CD4-positive, alpha-beta T cell treated with Interleukin-15 for 1 hour (primary cell): Measurements from ENCODE around the gene KDM3B.
"Not testable (repeated sequence)": the region's sequence is repeated elsewhere in the genome, so short reads cannot be mapped to it uniquely, and the experiment has no call there.

ENCODE experiments used
- DNase-seq: peaks from one replicate; pipeline ENCODE4 v3.0.0-alpha.2; 2020

Gene KDM3B

DNA sequence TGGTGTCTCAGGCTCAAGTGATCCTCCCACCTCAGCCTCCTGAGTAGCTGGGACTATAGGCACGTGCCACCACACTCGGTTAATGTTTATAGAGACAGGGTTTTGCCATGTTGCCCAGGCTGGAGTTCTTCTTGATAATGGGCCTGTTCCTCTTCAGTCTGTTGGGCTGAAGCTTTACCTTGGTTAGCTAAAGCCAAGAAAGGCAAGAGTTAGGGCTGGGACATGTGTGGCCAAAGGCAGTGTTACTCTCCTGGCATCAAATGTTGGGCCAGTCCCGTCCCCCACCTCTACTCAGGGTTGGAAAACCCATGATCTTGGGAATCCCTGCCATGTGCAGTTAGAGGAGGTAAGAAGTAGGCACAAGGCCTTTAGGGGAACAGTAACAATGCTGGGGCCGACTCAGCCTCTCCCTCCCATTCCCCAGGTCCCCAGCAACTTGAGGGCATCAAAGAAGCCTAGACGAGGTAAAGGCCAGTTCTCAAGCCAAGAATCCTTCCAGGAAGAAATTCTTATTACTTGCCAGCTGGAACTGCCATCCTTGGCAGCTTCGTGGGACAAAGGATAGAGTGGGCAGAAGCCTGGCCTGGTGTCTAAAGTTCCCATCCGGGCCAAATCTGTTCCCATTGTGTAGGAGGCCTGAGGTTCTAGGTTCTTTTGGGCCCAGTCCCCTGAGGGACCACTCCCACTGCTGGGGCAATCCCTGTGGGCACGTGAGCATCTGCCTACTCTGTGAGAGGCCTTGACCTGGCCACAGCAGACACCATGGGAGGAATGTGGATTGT, 117.2 kb downstream of the KDM3B start:
- peak; percentile 67 for DNase-seq

- no peak for DNase-seq
Measured at GRCh38 chr5:138470322-138471051, 118.0 kb downstream of the KDM3B start.

DNA sequence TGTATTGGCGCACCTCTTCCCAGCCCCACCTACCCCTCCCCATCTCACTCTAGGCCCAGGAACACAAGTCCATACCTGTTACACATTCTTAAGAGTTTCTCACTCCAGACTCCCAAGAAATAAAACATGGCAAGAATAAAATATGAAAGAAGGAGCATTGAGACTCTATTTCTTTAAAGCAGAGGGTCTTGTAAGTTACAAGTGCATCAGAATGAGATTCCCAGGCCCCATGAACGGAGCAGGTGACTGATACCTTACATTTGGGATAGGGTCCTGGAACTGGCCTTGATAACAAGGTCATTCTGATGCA, 118.5 kb downstream of the KDM3B start:
- no peak for DNase-seq

- DNase-seq = no peak
Measured at GRCh38 chr5:138472353-138472752, 119.9 kb downstream of the KDM3B start.

DNA sequence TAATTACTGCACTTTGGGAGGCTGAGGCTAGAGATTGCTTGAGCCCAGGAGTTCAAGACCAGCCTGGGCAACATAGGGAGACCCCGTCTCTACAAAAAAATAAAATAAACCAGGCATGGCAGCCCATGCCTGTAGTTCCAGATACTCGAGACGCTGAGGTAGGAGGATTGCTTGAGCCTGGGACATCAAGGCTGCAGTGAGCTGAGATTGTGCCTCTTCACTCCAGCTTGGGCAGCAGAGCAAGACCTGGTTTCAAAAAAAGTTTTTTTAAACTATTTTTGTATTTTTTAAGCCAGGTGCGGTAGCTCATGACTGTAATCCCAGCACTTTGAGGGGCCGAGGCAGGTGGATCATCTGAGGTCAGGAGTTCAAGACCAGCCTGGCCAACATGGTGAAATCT, 120.7 kb downstream of the KDM3B start:
- DNase-seq = not testable (repeated sequence)

DNA sequence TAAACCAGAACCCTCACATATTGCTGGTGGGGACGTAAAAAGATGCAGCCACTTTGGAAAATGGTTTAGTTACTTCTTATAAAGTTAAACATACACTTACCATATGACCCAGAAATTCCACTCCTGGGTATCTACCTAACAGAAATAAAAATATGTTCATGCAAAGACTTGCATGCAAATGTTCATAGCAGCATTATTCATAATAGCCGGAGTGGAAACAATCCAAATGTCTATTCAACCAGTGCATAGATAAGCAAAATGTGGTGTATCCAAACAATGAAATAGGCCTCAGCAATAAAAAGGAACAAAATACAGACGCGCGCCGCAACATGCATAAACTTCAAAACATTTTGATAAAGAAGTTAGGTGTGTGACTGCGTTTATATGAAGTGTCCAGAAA, 124.4 kb downstream of the KDM3B start:
- DNase-seq = no peak

- no peak for DNase-seq
Measured at GRCh38 chr5:138482638-138483037, 130.2 kb downstream of the KDM3B start.
